ENCODE measurements around the gene SERPINH1.

DNA sequence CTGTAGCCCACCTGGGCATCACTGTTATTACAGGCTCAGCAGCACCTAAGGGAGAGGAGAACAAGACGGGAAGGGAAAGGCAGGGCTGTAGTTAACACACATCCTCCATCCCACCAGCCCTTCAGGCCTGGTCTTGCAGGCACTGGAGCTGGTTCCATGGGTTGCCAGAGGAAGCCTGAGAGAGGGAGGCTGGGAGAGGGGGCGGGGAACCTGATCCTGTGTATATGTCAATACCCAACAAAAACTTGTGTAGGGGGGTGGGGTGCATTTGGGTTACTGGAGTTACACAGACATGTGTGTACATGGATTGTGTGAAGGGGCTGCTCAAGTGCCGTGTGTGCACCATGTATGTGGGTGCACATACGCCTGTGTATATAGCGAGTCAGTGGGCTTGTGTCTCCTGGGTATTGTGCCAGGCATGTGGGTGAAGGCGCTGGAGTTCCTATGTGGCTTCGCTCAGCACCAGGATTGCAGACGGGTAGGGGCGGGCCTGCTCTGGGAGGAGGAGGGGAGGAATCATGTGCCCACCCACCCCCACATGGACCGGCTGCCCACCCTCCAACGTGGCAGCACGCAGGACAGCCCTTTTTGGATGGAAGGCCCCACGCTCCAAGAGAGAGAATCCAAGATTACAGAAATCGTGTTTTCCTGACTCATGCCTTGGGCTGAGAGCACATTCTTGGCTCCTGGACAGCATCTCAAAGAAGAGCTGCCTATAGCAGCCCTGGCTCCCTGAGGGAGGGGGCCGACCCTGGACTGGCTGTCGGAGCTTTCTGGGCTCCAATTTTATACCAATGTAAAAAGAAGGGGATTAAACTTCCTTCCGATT lies 4.2 kb upstream of the SERPINH1 start:
- no peak for TF ChIP-seq POLR2A (IDR thresholded peaks at IDR 0.05; ENCODE audit: low read depth, low read length)
- TF ChIP-seq POLR2AphosphoS5 (IDR thresholded peaks at IDR 0.05; ENCODE audit: low read depth, low read length), result no peak
